ENCODE data around the gene SEPTIN14.
"Not testable (repeated sequence)": the region's sequence is repeated elsewhere in the genome, so short reads cannot be mapped to it uniquely, and the experiment has no call there.

Gene SEPTIN14

GRCh38 chr7:55862652-55863051, at the start of gene SEPTIN14:
Gene SEPTIN14, minus strand, starts transcription at chr7:55862752. Its CDS starts 756 bp downstream, at chr7:55861996.
- DNase-seq: not testable (repeated sequence)

- DNase-seq: no peak
Measured at GRCh38 chr7:55903985-55904759, 41.6 kb upstream of the SEPTIN14 start.

- not testable (repeated sequence) for DNase-seq
Measured at GRCh38 chr7:55901059-55901458, 38.5 kb upstream of the SEPTIN14 start.

- no peak for DNase-seq
Measured at GRCh38 chr7:55898287-55898686, 35.7 kb upstream of the SEPTIN14 start.

- no peak for DNase-seq
Measured at GRCh38 chr7:55895021-55895420, 32.5 kb upstream of the SEPTIN14 start.

GRCh38 chr7:55893940-55894339, 31.4 kb upstream of the SEPTIN14 start:
- no peak for DNase-seq

- DNase-seq: not testable (repeated sequence)
Measured at GRCh38 chr7:55888378-55888777, 25.8 kb upstream of the SEPTIN14 start.

GRCh38 chr7:55887821-55888247, 25.3 kb upstream of the SEPTIN14 start:
- DNase-seq: no peak

GRCh38 chr7:55884321-55884720, 21.8 kb upstream of the SEPTIN14 start:
- no peak for DNase-seq

- no peak for DNase-seq
Measured at GRCh38 chr7:55878691-55879090, 16.1 kb upstream of the SEPTIN14 start.

- no peak for DNase-seq
Measured at GRCh38 chr7:55877308-55877707, 14.8 kb upstream of the SEPTIN14 start.

GRCh38 chr7:55873765-55874164, 11.2 kb upstream of the SEPTIN14 start:
- no peak for DNase-seq

GRCh38 chr7:55871932-55872485, 9.5 kb upstream of the SEPTIN14 start:
- DNase-seq: no peak

- not testable (repeated sequence) for DNase-seq
Measured at GRCh38 chr7:55868989-55869388, 6.4 kb upstream of the SEPTIN14 start.

- DNase-seq: not testable (repeated sequence)
Measured at GRCh38 chr7:55845164-55845563, 17.4 kb downstream of the SEPTIN14 start.

GRCh38 chr7:55838595-55838994, 24.0 kb downstream of the SEPTIN14 start:
- DNase-seq: no peak

GRCh38 chr7:55827577-55827976, 35.0 kb downstream of the SEPTIN14 start:
- DNase-seq: no peak

- DNase-seq: no peak
Measured at GRCh38 chr7:55818686-55819085, 43.9 kb downstream of the SEPTIN14 start.

GRCh38 chr7:55797260-55797659, 65.3 kb downstream of the SEPTIN14 start:
- not testable (repeated sequence) for DNase-seq

GRCh38 chr7:55794527-55794926, 68.0 kb downstream of the SEPTIN14 start:
- DNase-seq: no peak

- no peak for DNase-seq
Measured at GRCh38 chr7:55792048-55792447, 70.5 kb downstream of the SEPTIN14 start.

GRCh38 chr7:55787796-55788195, 74.8 kb downstream of the SEPTIN14 start:
- DNase-seq: no peak

GRCh38 chr7:55786901-55787300, 75.7 kb downstream of the SEPTIN14 start:
- DNase-seq: no peak

- not testable (repeated sequence) for DNase-seq
Measured at GRCh38 chr7:55785444-55785843, 77.1 kb downstream of the SEPTIN14 start.

- no peak for DNase-seq
Measured at GRCh38 chr7:55784151-55784550, 78.4 kb downstream of the SEPTIN14 start.

All from amniotic stem cell (primary cell).